GM23248 (cell line): ENCODE data around the gene SIGLEC5.

Experiments used
- EZH2 ChIP-seq: fragments of 200-600 bp; sonication (generic); IDR thresholded peaks from 2 replicates; pipeline ENCODE4 v1.6.1; 2018; ENCODE audit warnings: antibody characterized with exemption, mild to moderate bottlenecking; ENCODE audit not compliant: insufficient read depth, poor library complexity, severe bottlenecking
- EZH2phosphoT487 ChIP-seq: fragments of 200-600 bp; sonication (generic); IDR thresholded peaks from 2 replicates; pipeline ENCODE4 v1.6.1; 2018; ENCODE audit warnings: antibody characterized with exemption, moderate library complexity, mild to moderate bottlenecking, low read depth; ENCODE audit not compliant: insufficient read depth

DNA sequence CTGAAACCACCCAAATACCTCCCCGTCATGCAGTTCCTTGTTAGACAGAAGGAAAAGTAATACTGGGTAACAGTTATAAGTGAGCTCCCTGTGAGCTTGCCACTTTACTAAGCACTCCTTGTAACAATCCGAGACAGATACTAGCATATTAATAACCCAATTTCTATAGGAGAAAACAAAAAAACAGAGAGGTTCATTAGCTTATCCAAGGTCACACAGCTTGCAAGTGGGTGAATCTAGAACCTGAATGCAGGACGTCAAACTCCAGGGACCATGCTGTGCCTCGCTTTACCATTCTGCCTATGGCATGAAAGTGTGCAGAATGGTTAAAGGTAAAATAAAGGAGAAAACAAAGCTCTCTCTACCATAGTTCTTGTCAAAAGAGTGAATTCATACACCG lies 15.4 kb downstream of the SIGLEC5 start:
- no peak for TF ChIP-seq EZH2phosphoT487
- TF ChIP-seq EZH2, result no peak
